Kidney (tissue), 14 donors: ENCODE results near the gene CD8A. TPM values are rescaled to one million over a fixed set of nuclear protein-coding genes. Genes with fewer than 3 reads are reported as not detected.

ENCODE experiments used
- DNase-seq, 5 donors: peaks; one replicate each; pipeline ENCODE4 v3.0.0-alpha.2; 2013 to 2020
- FAIRE-seq: peaks from 2 replicates; lab custom pipeline; 2012; peaks lifted over from hg19 to GRCh38; lab: Jason Lieb, UNC
- H3K27ac ChIP-seq, 2 donors: one replicate each; pipeline ENCODE4 v1.7.0; 2013; ENCODE audit warnings: low read depth in 2 of 2, low read length in 2 of 2, inconsistent platforms in 1 of 2
- H3K27me3 ChIP-seq: one replicate; pipeline ENCODE4 v1.7.1; 2013; ENCODE audit warnings: low read length, inconsistent platforms; ENCODE audit not compliant: control insufficient read depth, insufficient read depth
- H3K36me3 ChIP-seq, 3 donors: one replicate each; pipeline versions ENCODE4 v1.7.0 to v1.7.1; 2013; ENCODE audit warnings: low read length in 3 of 3, control low read depth in 1 of 3, inconsistent platforms in 1 of 3; ENCODE audit not compliant: insufficient read depth in 3 of 3, control insufficient read depth in 2 of 3
- H3K4me1 ChIP-seq, 3 donors: one replicate each; pipeline versions ENCODE4 v1.7.0 to v1.7.1; 2013; ENCODE audit warnings: low read length in 3 of 3, inconsistent platforms in 1 of 3, low read depth in 1 of 3; ENCODE audit not compliant: control insufficient read depth in 2 of 3, insufficient read depth in 2 of 3
- H3K4me3 ChIP-seq, 3 donors: one replicate each; pipeline versions ENCODE4 v1.7.0 to v1.8.1; 2013; ENCODE audit warnings: low read length in 3 of 3, control low read depth in 1 of 3, inconsistent platforms in 1 of 3
- H3K9ac ChIP-seq, 3 donors: one replicate each; pipeline versions ENCODE4 v1.7.0 to v1.7.1; 2013; ENCODE audit warnings: low read length in 3 of 3, control low read depth in 1 of 3, inconsistent platforms in 1 of 3
- H3K9me3 ChIP-seq, 3 donors: one replicate each; pipeline versions ENCODE4 v1.7.0 to v1.7.1; 2013; ENCODE audit warnings: low read length in 3 of 3, control low read depth in 1 of 3, inconsistent platforms in 1 of 3; ENCODE audit not compliant: control insufficient read depth in 2 of 3, insufficient read depth in 1 of 3
- CTCF ChIP-seq: IDR thresholded peaks from 3 replicates; pipeline ENCODE4 v1.5.1; 2012; ENCODE audit warnings: mild to moderate bottlenecking, moderate library complexity, borderline replicate concordance; ENCODE audit not compliant: insufficient read depth; ENCODE audit errors: extremely low read depth
- intact Hi-C: fragments of 100-400 bp; cut with DNase I; formaldehyde crosslinking; loops from one replicate; pipeline ENCODE4 v1.11.1; 2022
- polyA plus RNA-seq: library from polyadenylated mRNA; stranded (reverse); fragments of 350-450 nt; fragmentation: Illumina TruSeq; extraction: RNeasy Lipid Tissue Mini Kit (QIAGEN cat#74804); gene quantifications from one replicate; pipeline ENCODE4 v1.2.3, GENCODE V29; 2014; ENCODE audit warnings: low read depth, low replicate concordance; ENCODE audit not compliant: insufficient read depth
- total RNA-seq: library from RNA; stranded (reverse); fragmentation: NEBNext Ultra II Directional; extraction: Animal tissue kit (Norgen Biotek cat#: 25700); gene quantifications from one replicate; pipeline ENCODE4 v1.2.1, GENCODE V29; 2021
- donor health status: control.
- donor health status: control.
- donor health status: control.
- donor health status: control.
- donor health status: control.
- donor health status: DM: yes; HTN: yes; CAD: no.
- donor health status: Normal renal cell carcinoma (clear cell type).

The CD8A gene
- total and polyA plus RNA-seq, 2 donors from 2014 or later: 0.65 to 5.9 TPM

- Histone ChIP-seq H3K9me3 (no peaks in the 10 kb centered on the region), H3K4me3 (peak overlapping the region; percentile 47 to 64 (median 55)), H3K27me3 (peaks cover 17% of the 10 kb centered on the region), H3K36me3 (no peaks in the 10 kb centered on the region), H3K9ac (peak overlapping the region in 1 of 3 donors; percentile 58), H3K27ac (no peak overlapping the region), H3K4me1 (peaks cover 0 to 5% (median 0%) of the 10 kb centered on the region in 3 donors)
- intact Hi-C loops: no loop called here
- TF ChIP-seq CTCF: peak; percentile 92
- peak; percentile 93 to 96 (median 94) for DNase-seq
- FAIRE-seq: no peak
These were observed 17.8 kb upstream of the CD8A start for GRCh38 chr2:86808315-86809161.

- TF ChIP-seq CTCF: no peak
- Histone ChIP-seq H3K4me3 (peak overlapping the region; percentile 47 to 64 (median 55)), H3K4me1 (peaks cover 0 to 5% (median 0%) of the 10 kb centered on the region in 3 donors), H3K36me3 (no peaks in the 10 kb centered on the region), H3K27me3 (peaks cover 17% of the 10 kb centered on the region), H3K27ac (no peak overlapping the region), H3K9ac (peak overlapping the region in 2 of 3 donors; percentile 10 to 58), H3K9me3 (no peaks in the 10 kb centered on the region)
- DNase-seq (peak; percentile 66 to 87 (median 75)), FAIRE-seq (no peak)
- intact Hi-C loops: no loop called here
These were observed 17.0 kb upstream of the CD8A start for GRCh38 chr2:86807468-86808275.

- TF ChIP-seq CTCF: no peak
- intact Hi-C loops: no loop called here
- no peak overlapping the region for H3K9ac ChIP-seq
- H3K4me3 ChIP-seq: peak overlapping the region in 2 of 3 donors; percentile 47 to 64
- peaks cover 17% of the 10 kb centered on the region for H3K27me3 ChIP-seq
- H3K4me1 ChIP-seq: peaks cover 0 to 5% (median 0%) of the 10 kb centered on the region in 3 donors
- H3K9me3 ChIP-seq: no peaks in the 10 kb centered on the region
- no peak for FAIRE-seq
- H3K36me3 ChIP-seq: no peaks in the 10 kb centered on the region
- H3K27ac ChIP-seq: no peak overlapping the region
- peak in 1 of 5 donors; percentile 12 for DNase-seq
These were observed 16.4 kb upstream of the CD8A start for GRCh38 chr2:86807133-86807467.
